Gastrocnemius medialis (tissue), 4 donors: ENCODE data around the gene TNS1. TPM values are rescaled to one million over a fixed set of nuclear protein-coding genes. Genes with fewer than 3 reads are reported as not detected.

Source experiments
- ATAC-seq, 2 donors: fragments of 150-250 bp; one replicate each; pipeline ENCODE4 v1.9.1; 2016
- DNase-seq, 2 donors: peaks; one replicate each; pipeline ENCODE4 v3.0.0-alpha.2; 2019
- H3K27ac ChIP-seq, 4 donors: fragments of 200-600 bp; sonication (generic); 1 replicate in 1 of 4; 2 replicates in 3 of 4; pipeline ENCODE4 v1.5.1; 2016 to 2018; ENCODE audit warnings: mild to moderate bottlenecking in 2 of 4, moderate library complexity in 1 of 4
- H3K27me3 ChIP-seq, 3 donors: fragments of 200-600 bp; sonication (generic) in 2 of 3; 1 replicate in 1 of 3; 2 replicates in 2 of 3; pipeline versions ENCODE4 v1.5.1 to v1.6.0; 2016 to 2019; ENCODE audit warnings: mild to moderate bottlenecking in 1 of 3, moderate library complexity in 1 of 3
- H3K36me3 ChIP-seq, 2 donors: fragments of 200-600 bp; sonication (generic) in 1 of 2; one replicate each; pipeline ENCODE4 v1.5.1; 2017 to 2018
- H3K4me1 ChIP-seq, 2 donors: fragments of 200-600 bp; sonication (generic) in 1 of 2; one replicate each; pipeline ENCODE4 v1.5.1; 2016 to 2017; ENCODE audit warnings: mild to moderate bottlenecking in 2 of 2
- H3K4me3 ChIP-seq, 4 donors: fragments of 200-600 bp; sonication (generic) in 3 of 4; 1 replicate in 1 of 4; 2 replicates in 3 of 4; pipeline ENCODE4 v1.5.1; 2016 to 2019; ENCODE audit warnings: mild to moderate bottlenecking in 2 of 4
- H3K9me3 ChIP-seq, 3 donors: fragments of 200-600 bp; sonication (generic) in 2 of 3; 1 replicate in 1 of 3; 2 replicates in 2 of 3; pipeline ENCODE4 v1.5.1; 2016 to 2019
- CTCF ChIP-seq, 5 experiments: fragments of 450-650 bp in 3 of 5; fragments of 200-600 bp in 2 of 5; sonication (generic) in 2 of 5; IDR thresholded peaks in 4 of 5; conservative IDR thresholded peaks in 1 of 5; 1 replicate in 4 of 5; 2 replicates in 1 of 5; pipeline ENCODE4 v1.5.1; 2016 to 2019; ENCODE audit warnings: antibody characterized with exemption in 5 of 5, mild to moderate bottlenecking in 3 of 5, moderate library complexity in 3 of 5
- POLR2A ChIP-seq, 2 donors: fragments of 450-650 bp; IDR thresholded peaks; one replicate each; pipeline ENCODE4 v1.6.1; 2017; ENCODE audit warnings: antibody characterized with exemption in 2 of 2, mild to moderate bottlenecking in 2 of 2, moderate library complexity in 2 of 2
- in situ Hi-C, 4 donors: fragments of 200-750 bp; cut with MboI; loops; one replicate each; pipeline versions ENCODE4 v1.15.0 to v1.8.0; 2017; ENCODE audit warnings: low sequenced_read_pairs in 4 of 4
- intact Hi-C: fragments of 100-400 bp; cut with DNase I; formaldehyde crosslinking; loops from one replicate; pipeline ENCODE4 v1.15.1; 2023; ENCODE audit warnings: low total_unique reads
- total RNA-seq, 4 donors: library from RNA; depleted of rRNA; stranded (reverse); fragments of >200 nt; gene quantifications; one replicate each; pipeline versions ENCODE4 v1.1.0 to v1.2.3, GENCODE V29; 2016

Gene TNS1
- total RNA-seq, 4 donors from 2014 or later, result 407 to 670 (median 484) TPM

- Histone ChIP-seq H3K9me3 (no peaks in the 10 kb centered on the region), H3K27ac (peak overlapping the region; percentile 87 to 94 (median 92)), H3K27me3 (no peaks in the 10 kb centered on the region), H3K4me3 (peak overlapping the region in 2 of 4 donors; percentile 1 to 3), H3K4me1 (peaks cover 87 to 97% of the 10 kb centered on the region in 2 donors), H3K36me3 (peaks cover 0 to 3% of the 10 kb centered on the region in 2 donors)
- in situ Hi-C loops, result no loop called here
- DNase-seq, result peak; percentile 94 to 95
- intact Hi-C loops, result loop anchor here (1.0 to 10.0 kb wide), 6 partner anchors 20 to 1208 kb away; partner anchors contain the start of gene IGFBP5
- TF ChIP-seq POLR2A (IDR thresholded peaks at IDR 0.05) (peak; percentile 66 to 75), CTCF (IDR thresholded peaks at IDR 0.05 in 4 of 5, conservative IDR thresholded peaks at IDR 0.05 in 1 of 5) (no peak)
- peak; percentile 40 to 53 for ATAC-seq
These were observed 100.2 kb downstream of the TNS1 start for GRCh38 chr2:217902379-217903141.

GRCh38 chr2:217901835-217902378 lies 100.9 kb downstream of the TNS1 start:
- Histone ChIP-seq H3K36me3 (peaks cover 0 to 10% of the 10 kb centered on the region in 2 donors), H3K4me3 (peak overlapping the region in 1 of 4 donors; percentile 1), H3K27me3 (no peaks in the 10 kb centered on the region), H3K27ac (peak overlapping the region; percentile 87 to 94 (median 92)), H3K4me1 (peaks cover 94 to 97% of the 10 kb centered on the region in 2 donors), H3K9me3 (no peaks in the 10 kb centered on the region)
- intact Hi-C loops, result loop anchor here (2.0 to 10.0 kb wide), 5 partner anchors 43 to 1207 kb away; partner anchors contain the start of gene IGFBP5
- DNase-seq (peak; percentile 77 to 89), ATAC-seq (peak; percentile 33 to 34)
- in situ Hi-C loops, result no loop called here
- TF ChIP-seq POLR2A (IDR thresholded peaks at IDR 0.05) (peak; percentile 13 to 31), CTCF (IDR thresholded peaks at IDR 0.05 in 4 of 5, conservative IDR thresholded peaks at IDR 0.05 in 1 of 5) (no peak)

- no peak for TF ChIP-seq CTCF (IDR thresholded peaks at IDR 0.05 in 4 of 5, conservative IDR thresholded peaks at IDR 0.05 in 1 of 5)
- no peak for ATAC-seq
- peak overlapping the region in 1 of 4 donors; percentile 1 for H3K4me3 ChIP-seq
- H3K27ac ChIP-seq, result peak overlapping the region; percentile 87 to 94 (median 92)
- H3K27me3 ChIP-seq, result no peaks in the 10 kb centered on the region
- H3K9me3 ChIP-seq, result no peaks in the 10 kb centered on the region
- in situ Hi-C loops (no loop called here), intact Hi-C loops (loop anchor here (5.0 to 10.0 kb wide), 3 partner anchors 383 to 1207 kb away; partner anchors contain the start of gene IGFBP5)
- peaks cover 92 to 94% of the 10 kb centered on the region in 2 donors for H3K4me1 ChIP-seq
- H3K36me3 ChIP-seq, result peaks cover 0 to 15% of the 10 kb centered on the region in 2 donors
- DNase-seq, result no peak
These were observed 101.4 kb downstream of the TNS1 start for GRCh38 chr2:217901400-217901799.

DNA sequence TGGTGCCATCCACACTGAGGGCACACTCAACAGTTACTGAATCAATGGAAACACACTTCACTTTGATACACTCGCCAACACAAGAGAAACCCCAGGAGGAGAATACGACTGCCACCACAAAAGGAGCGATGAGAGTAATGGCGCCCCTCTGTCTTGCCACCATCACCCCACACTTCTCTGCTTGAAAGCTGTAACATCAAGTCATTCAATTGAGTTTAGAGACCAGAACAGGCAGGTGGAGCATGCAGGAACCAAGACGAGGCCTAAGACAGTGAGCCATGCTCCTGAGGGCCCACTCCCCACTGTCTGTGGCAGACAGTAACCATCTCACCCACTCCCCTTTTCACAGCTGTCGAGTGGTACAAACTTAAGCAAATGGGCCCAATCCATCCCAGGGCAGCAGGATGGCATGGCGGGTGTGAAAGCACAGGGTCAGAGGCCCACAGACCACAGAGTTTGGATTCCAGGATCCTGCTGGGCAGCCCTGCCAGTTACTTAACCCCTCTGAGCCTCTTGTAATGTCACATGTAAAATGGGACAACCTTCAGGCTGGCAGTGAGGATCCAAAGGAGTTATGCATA lies 101.9 kb downstream of the TNS1 start:
- peaks cover 0 to 20% of the 10 kb centered on the region in 2 donors for H3K36me3 ChIP-seq

More for the DNA sequence above, 101.9 kb downstream of the TNS1 start:
- TF ChIP-seq POLR2A (IDR thresholded peaks at IDR 0.05) (no peak), CTCF (IDR thresholded peaks at IDR 0.05 in 4 of 5, conservative IDR thresholded peaks at IDR 0.05 in 1 of 5) (no peak)
- intact Hi-C loops (loop anchor here (5.0 to 10.0 kb wide), 3 partner anchors 384 to 1206 kb away; partner anchors contain the start of gene IGFBP5), in situ Hi-C loops (no loop called here)
- H3K4me3 ChIP-seq, result no peak overlapping the region
- peaks cover 87 to 89% of the 10 kb centered on the region in 2 donors for H3K4me1 ChIP-seq
- no peak for ATAC-seq
- no peaks in the 10 kb centered on the region for H3K27me3 ChIP-seq
- H3K27ac ChIP-seq, result peak overlapping the region; percentile 87 to 94 (median 92)
- H3K9me3 ChIP-seq, result no peaks in the 10 kb centered on the region
- DNase-seq, result no peak
